Tibial nerve (tissue), 4 donors: ENCODE measurements around the gene SUMO1.

Source experiments
- EP300 ChIP-seq, 2 donors: sonication (generic); formaldehyde crosslinking; IDR thresholded peaks; one replicate each; pipeline ENCODE4 v1.6.1; 2017; ENCODE audit warnings: antibody characterized with exemption in 2 of 2, mild to moderate bottlenecking in 1 of 2
- POLR2A ChIP-seq, 2 donors: fragments of 450-650 bp; IDR thresholded peaks; one replicate each; pipeline ENCODE4 v1.6.1; 2017; ENCODE audit warnings: antibody characterized with exemption in 2 of 2, mild to moderate bottlenecking in 2 of 2, moderate library complexity in 2 of 2
- TF ChIP-seq, protein P1 (sequence below), 5 experiments: fragments of 200-600 bp in 3 of 5; fragments of 450-650 bp in 2 of 5; sonication (generic) in 3 of 5; IDR thresholded peaks; one replicate each; pipeline ENCODE4 v1.5.1; 2016 to 2019; ENCODE audit warnings: antibody characterized with exemption in 5 of 5, mild to moderate bottlenecking in 3 of 5, moderate library complexity in 2 of 5

DNA sequence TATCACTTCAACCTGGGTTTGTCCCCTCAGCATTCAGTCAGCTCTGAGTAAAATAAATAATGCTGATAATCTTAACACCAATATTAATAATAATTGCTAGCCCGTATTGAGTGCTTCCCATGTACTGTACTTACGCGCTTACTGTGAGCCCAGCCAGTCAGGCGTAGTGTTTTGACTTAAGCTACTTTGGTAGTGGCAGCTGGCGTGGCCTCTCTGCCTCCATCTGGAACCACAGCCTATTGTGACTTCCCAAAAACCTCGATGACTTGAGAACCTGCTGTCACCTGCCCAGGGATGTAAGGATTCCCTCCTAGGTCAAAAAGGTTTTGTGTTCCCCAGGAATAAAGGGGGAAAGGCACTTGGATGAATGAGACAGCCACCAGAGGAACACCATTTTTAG, 53.2 kb downstream of the SUMO1 start:
- TF ChIP-seq, protein P1, sequence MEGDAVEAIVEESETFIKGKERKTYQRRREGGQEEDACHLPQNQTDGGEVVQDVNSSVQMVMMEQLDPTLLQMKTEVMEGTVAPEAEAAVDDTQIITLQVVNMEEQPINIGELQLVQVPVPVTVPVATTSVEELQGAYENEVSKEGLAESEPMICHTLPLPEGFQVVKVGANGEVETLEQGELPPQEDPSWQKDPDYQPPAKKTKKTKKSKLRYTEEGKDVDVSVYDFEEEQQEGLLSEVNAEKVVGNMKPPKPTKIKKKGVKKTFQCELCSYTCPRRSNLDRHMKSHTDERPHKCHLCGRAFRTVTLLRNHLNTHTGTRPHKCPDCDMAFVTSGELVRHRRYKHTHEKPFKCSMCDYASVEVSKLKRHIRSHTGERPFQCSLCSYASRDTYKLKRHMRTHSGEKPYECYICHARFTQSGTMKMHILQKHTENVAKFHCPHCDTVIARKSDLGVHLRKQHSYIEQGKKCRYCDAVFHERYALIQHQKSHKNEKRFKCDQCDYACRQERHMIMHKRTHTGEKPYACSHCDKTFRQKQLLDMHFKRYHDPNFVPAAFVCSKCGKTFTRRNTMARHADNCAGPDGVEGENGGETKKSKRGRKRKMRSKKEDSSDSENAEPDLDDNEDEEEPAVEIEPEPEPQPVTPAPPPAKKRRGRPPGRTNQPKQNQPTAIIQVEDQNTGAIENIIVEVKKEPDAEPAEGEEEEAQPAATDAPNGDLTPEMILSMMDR (IDR thresholded peaks at IDR 0.05) = no peak
- TF ChIP-seq POLR2A (IDR thresholded peaks at IDR 0.05) (no peak), EP300 (IDR thresholded peaks at IDR 0.05) (no peak)
